GM19463 (cell line): ENCODE data around the gene TSNAXIP1.
A peak's percentile ranks its signal among the peaks of the same experiment; 100 is the strongest.
"Not testable (repeated sequence)": the region's sequence is repeated elsewhere in the genome, so short reads cannot be mapped to it uniquely, and the experiment has no call there.

Experiments used
- ATAC-seq: cut with Tn5 transposase; IDR thresholded peaks from one replicate; pipeline ENCODE4 v1.9.1; 2021; ENCODE audit warnings: mild to moderate bottlenecking, moderate library complexity; ENCODE audit not compliant: unreplicated experiment

TSNAXIP1 gene

DNA sequence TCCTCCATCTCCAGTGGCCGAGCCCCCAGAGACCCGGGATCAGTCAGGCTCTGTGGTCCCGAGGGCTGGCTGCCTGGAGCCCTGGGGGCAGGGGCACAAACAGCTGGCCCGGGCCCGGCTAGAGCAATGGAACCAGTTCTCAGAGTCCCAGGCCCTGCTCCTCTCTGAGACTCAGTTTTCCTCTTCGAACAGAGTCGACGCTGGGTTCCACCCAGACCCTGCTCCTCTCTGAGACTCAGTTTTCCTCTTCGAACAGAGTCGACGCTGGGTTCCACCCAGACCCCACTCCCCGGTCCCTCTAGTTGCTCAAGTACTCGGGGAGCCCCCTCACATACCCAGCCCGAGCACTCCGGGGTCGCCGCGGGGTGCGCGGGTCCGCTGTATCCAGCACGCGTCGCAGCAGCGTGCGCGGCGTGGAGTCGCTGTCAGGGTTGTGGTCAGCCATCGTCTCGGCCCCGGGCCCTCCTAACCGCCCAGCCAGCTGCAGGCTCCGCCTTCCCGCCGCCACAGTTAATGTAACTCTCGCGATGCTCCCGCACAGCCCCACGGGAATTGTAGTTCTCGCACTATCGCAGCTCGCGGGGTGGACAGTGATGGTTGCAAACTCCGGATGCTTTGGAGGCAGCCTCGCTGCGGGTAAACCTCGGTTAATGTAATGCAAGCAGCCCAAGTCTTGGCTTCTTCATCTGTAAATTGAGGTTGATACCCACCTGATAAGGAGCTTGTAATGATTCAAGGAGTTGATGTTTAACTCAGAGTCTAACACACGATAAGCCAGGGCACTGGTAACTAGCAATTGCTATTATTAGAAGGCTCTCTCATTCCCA, 26.9 kb downstream of the TSNAXIP1 start:
- ATAC-seq: peak; percentile 99

- ATAC-seq: no peak
Measured at GRCh38 chr16:67834242-67834614, 27.5 kb downstream of the TSNAXIP1 start.

DNA sequence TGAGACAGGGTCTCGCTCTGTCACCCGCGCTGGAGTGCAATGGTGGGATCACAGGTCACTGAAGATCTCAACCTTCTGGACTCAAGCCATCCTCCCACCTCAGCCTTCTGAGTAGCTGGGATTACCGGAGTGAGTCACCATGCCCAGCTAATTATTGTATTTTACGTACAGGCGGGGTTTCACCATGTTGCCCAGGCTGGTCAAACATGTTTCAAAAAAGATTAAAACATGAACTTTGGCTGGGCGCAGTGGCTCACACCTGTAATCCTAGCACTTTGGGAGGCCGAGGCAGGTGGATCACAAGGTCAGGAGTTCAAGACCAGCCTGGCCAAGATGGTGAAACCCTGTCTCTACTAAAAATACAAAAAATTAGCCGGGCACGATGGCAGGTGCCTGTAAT, 30.5 kb downstream of the TSNAXIP1 start:
- not testable (repeated sequence) for ATAC-seq

- no peak for ATAC-seq
Measured at GRCh38 chr16:67837811-67838210, 31.1 kb downstream of the TSNAXIP1 start.

DNA sequence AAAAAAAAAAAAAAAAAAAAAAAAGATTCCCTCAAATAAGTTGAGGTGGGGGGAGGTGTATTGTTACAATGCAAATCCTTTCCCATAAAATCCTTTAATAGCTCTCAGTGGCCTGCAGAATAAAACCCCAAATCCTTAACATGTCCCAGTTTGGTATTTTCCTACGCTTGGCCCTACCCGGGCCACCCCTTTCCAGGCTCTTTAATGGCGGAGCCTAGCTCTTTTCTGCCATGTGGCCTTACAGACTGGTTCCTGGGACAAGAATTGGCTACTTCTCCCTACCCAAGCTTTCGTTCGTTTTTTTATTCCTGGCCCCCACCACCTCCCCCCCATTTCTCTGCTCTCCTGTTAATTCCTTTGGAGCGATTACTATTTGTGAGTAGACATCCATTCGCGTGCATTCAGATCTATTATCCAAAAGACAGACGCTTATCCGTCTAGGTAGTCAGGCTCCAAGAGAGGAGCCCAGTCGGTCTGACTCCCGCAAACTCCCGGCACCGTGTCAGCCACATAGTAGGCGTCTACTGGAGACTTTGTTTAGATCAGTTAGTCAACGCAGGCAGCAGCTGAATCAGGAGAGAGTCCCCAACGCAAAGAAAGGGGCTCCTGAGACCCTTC, 34.6 kb downstream of the TSNAXIP1 start:
- ATAC-seq: no peak

GRCh38 chr16:67841816-67842508, 35.3 kb downstream of the TSNAXIP1 start, which contains the start of gene THAP11:
Gene THAP11, plus strand, starts transcription at chr16:67842320. Its CDS starts 235 bp downstream, at chr16:67842555.
- ATAC-seq: peak; percentile 42

- peak; percentile 20 for ATAC-seq
Measured at GRCh38 chr16:67842509-67843342, 36.0 kb downstream of the TSNAXIP1 start.

- ATAC-seq: no peak
Measured at GRCh38 chr16:67843343-67843765, 36.7 kb downstream of the TSNAXIP1 start.

DNA sequence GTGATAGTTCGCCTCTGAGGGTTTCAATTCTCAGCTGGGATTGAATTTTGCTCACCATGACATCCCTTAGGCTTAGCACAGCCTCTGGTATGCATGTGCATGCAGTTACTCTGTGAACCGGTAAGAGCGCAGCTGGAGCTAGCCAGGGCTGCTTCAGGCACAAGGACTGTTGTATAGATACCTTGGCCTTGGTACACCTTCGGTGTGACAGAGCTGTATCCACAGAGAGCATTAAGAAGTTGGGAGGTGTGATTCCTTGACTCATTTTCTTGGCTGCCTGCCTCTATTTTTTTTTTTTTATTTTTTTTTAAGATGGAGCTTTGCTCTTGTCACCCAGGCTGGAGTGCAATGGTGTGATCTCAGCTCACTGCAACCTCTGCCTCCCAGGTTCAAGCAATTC, 37.8 kb downstream of the TSNAXIP1 start:
- no peak for ATAC-seq

GRCh38 chr16:67845291-67846062, 38.8 kb downstream of the TSNAXIP1 start:
- no peak for ATAC-seq

DNA sequence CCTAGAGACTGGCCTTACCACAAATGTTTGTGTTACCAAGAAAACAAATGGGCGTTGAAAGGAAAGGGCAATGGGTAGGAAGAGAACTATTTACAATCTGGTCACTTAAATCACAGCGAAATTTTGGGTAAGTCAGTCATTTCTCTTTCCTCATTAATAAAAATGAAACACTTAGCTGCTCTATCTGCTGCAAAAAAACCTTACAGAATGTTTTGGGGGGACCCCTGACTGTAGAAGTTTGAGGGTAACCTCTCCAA, 39.3 kb downstream of the TSNAXIP1 start:
- ATAC-seq: no peak

GRCh38 chr16:67846320-67847063, 39.8 kb downstream of the TSNAXIP1 start, which contains the start of gene NUTF2:
Gene NUTF2, plus strand, starts transcription at chr16:67846933. Its CDS starts 18,198 bp downstream, at chr16:67865131.
- peak; percentile 54 for ATAC-seq

DNA sequence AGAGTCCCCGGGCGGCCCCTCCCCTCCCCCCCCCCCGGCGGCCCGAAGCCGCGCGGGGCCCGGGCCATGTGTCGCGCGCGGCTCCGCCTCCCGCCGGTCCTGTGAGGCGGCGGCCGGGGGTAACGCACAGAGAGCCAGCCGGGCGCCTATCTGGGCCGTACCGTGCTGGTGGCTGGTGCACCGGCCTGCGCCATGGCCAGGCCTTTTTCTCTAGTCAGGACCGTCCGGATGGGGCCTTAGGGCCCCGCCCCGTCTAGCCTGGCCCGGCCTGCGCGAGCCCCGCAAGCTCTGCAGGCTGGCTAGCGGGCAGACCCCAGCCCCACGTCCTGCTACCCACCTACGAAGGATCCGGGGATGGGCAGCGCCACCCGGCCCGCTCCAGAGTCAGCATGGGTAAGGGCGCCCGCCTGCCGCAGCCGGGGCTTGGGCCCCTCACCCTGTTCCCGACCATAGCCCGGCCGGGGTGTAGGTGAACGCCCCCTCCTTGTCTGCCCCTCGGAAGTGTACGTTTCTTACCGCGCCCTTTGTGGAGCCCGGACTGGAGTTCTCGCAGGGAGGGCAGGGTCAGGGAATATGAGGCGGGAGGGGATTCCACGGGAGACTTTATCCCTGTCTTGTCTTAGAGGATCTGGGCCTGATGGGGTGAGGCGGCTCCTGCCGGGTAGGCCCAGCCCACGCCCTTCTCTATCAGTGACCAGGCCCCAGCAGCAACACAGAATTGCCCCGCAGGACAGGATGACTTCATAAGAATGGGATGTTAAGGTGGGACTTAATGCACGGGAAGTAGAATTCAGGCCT, 40.6 kb downstream of the TSNAXIP1 start, which contains the start of gene CENPT:
Gene CENPT, minus strand, starts transcription at position 630 of the 798 bp plus-strand sequence. CDS start 13,834 bp downstream, outside the sequence.
- ATAC-seq: peak; percentile 33

DNA sequence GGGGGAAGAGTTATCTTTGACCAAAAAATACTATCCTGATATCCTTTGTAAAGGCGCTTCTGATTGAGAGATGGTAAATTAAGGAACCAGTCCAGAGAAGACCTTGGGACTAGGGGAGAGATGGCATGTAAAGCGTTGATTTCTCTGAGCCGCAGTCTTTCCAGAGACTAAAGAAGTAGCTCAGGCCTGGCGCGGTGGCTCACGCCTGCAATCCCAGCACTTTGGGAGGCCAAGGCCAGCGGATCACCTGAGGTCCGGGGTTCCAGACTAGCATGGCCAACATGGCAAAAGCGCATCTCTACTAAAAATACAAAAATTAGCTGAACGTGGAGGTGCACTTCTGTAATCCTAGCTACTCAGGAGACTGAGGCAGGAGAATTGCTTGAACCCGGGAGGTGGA, 41.4 kb downstream of the TSNAXIP1 start:
- no peak for ATAC-seq

GRCh38 chr16:67853670-67854069, 47.0 kb downstream of the TSNAXIP1 start:
- ATAC-seq: no peak

DNA sequence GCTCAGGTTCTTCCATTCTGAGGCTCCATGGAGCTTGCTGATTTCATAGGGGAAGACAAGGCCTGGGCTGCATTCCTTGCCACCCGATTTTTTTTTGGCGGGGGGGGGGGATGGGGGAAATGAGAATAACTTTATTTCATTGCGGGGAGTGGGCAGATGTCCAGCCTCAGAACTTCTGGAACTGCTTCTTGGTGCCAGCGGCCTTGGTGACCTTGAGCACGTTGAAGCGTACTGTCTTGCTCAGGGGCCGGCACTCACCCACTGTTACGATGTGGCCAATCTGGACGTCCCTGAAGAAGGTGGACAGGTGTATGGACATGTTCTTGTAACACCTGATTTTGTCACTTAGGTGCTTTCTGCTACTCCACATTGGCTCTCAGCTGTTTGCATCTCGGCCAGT, 49.1 kb downstream of the TSNAXIP1 start:
- ATAC-seq: no peak

GRCh38 chr16:67856927-67857546, 50.3 kb downstream of the TSNAXIP1 start:
- ATAC-seq: no peak
